Adipose tissue (tissue), 3 donors: ENCODE results near the gene LRWD1. TPM values are rescaled to one million over a fixed set of nuclear protein-coding genes. Genes with fewer than 3 reads are reported as not detected.
"Not testable (repeated sequence)": the region's sequence is repeated elsewhere in the genome, so short reads cannot be mapped to it uniquely, and the experiment has no call there.

Experiments
- H3K27ac ChIP-seq: one replicate; pipeline ENCODE4 v1.5.1; 2013; ENCODE audit warnings: low read depth, low read length
- WGBS, 3 donors: extraction: QIAGEN DNeasy Blood & Tissue Kit; methylation state at CpG; one replicate each; pipeline ENCODE4 v1.1.7; 2013; 5-methylcytosine and 5-hydroxymethylcytosine counted together
- polyA plus RNA-seq, 3 donors: library from polyadenylated mRNA; stranded (reverse); fragments of 200-250 nt; gene quantifications; one replicate each; pipeline ENCODE4 v1.2.3, GENCODE V29; 2013
- donor health status: healthy with polysubstance abuse.
- donor health status: Bipolar disorder and iron deficiency.
- donor health status: healthy.

LRWD1 gene
- polyA plus RNA-seq, 3 donors = 7.6 to 15.1 (median 10.4) TPM

GRCh38 chr7:102459221-102459844, 5.5 kb upstream of the LRWD1 start:
- 94 to 95% (median 94%) methylated on average over 24 of the region's 24 CpGs for WGBS, 3 donors

GRCh38 chr7:102460467-102460866, 4.3 kb upstream of the LRWD1 start:
- WGBS, 3 donors = 74 to 90% (median 76%) methylated on average over 8 of the region's 8 CpGs
- H3K27ac ChIP-seq = no peak overlapping the region

More at GRCh38 chr7:102459221-102459844, 5.5 kb upstream of the LRWD1 start:
- no peak overlapping the region for H3K27ac ChIP-seq

- WGBS, 3 donors = 10 to 15% (median 13%) methylated on average over 24 of the region's 24 CpGs
- H3K27ac ChIP-seq = peak overlapping the region; percentile 44
Observed at GRCh38 chr7:102463841-102464576, 775 bp upstream of the LRWD1 start.

GRCh38 chr7:102466097-102466496, 1.3 kb downstream of the LRWD1 start:
- 91 to 96% (median 94%) methylated on average over 7 of the region's 7 CpGs for WGBS, 3 donors
- H3K27ac ChIP-seq = no peak overlapping the region

GRCh38 chr7:102467581-102468477, 3.0 kb downstream of the LRWD1 start:
- 81 to 95% (median 92%) methylated on average over 24 of the region's 24 CpGs for WGBS, 3 donors
- H3K27ac ChIP-seq = no peak overlapping the region

- H3K27ac ChIP-seq = no peak overlapping the region
- 87 to 88% (median 87%) methylated on average over 39 to 40 of the region's 40 CpGs for WGBS, 3 donors
Observed at GRCh38 chr7:102468478-102469350, 3.9 kb downstream of the LRWD1 start.

- no peak overlapping the region for H3K27ac ChIP-seq
- 89 to 92% (median 90%) methylated on average over 16 to 24 of the region's 24 CpGs for whole genome bisulfite sequencing, 3 donors
Observed at GRCh38 chr7:102469351-102469971, 4.7 kb downstream of the LRWD1 start.

GRCh38 chr7:102469972-102470825, 5.4 kb downstream of the LRWD1 start:
- no peak overlapping the region for H3K27ac ChIP-seq
- WGBS, 3 donors = 75 to 80% (median 78%) methylated on average over 20 of the region's 20 CpGs

- no peak overlapping the region for H3K27ac ChIP-seq
- 78 to 85% (median 79%) methylated on average over 6 of the region's 6 CpGs for WGBS, 3 donors
Observed at GRCh38 chr7:102471791-102472125, 7.0 kb downstream of the LRWD1 start.

GRCh38 chr7:102472126-102473041, 7.6 kb downstream of the LRWD1 start:
- H3K27ac ChIP-seq = no peak overlapping the region
- WGBS, 3 donors = 74 to 78% (median 76%) methylated on average over 31 of the region's 31 CpGs

GRCh38 chr7:102473271-102473991, 8.6 kb downstream of the LRWD1 start:
- 79 to 83% (median 83%) methylated on average over 22 to 23 of the region's 23 CpGs for WGBS, 3 donors
- H3K27ac ChIP-seq = no peak overlapping the region

- 75 to 88% (median 84%) methylated on average over 9 to 10 of the region's 14 CpGs for WGBS, 3 donors
- H3K27ac ChIP-seq = not testable (repeated sequence)
Observed at GRCh38 chr7:102474116-102474515, 9.3 kb downstream of the LRWD1 start.

- H3K27ac ChIP-seq = not testable (repeated sequence)
Observed at GRCh38 chr7:102474736-102475435, 10.1 kb downstream of the LRWD1 start.

GRCh38 chr7:102478314-102479208, 13.8 kb downstream of the LRWD1 start, which contains the start of gene POLR2J:
POLR2J (minus strand) TSS chr7:102478922; CDS start chr7:102478860, 62 bp downstream.
- WGBS, 3 donors = 0% methylated on average over 20 to 47 of the region's 72 CpGs
- H3K27ac ChIP-seq = not testable (repeated sequence)

More at GRCh38 chr7:102474736-102475435, 10.1 kb downstream of the LRWD1 start:
- 69 to 87% (median 79%) methylated on average over 7 to 9 of the region's 19 CpGs for WGBS, 3 donors
